Sigmoid colon (tissue), 7 donors: ENCODE measurements around the gene TMEM222. TPM values are rescaled to one million over a fixed set of nuclear protein-coding genes. Genes with fewer than 3 reads are reported as not detected.

Experiments used
- DNase-seq: peaks from one replicate; pipeline ENCODE4 v3.0.0-alpha.2; 2019
- H3K27ac ChIP-seq, 4 donors: fragments of 200-600 bp; sonication (generic); one replicate each; pipeline ENCODE4 v1.5.1; 2016 to 2019; ENCODE audit warnings: mild to moderate bottlenecking in 1 of 4
- H3K27me3 ChIP-seq, 3 donors: fragments of 200-600 bp; sonication (generic); one replicate each; pipeline ENCODE4 v1.5.1; 2019; ENCODE audit warnings: mild to moderate bottlenecking in 1 of 3
- H3K36me3 ChIP-seq, 4 donors: fragments of 200-600 bp; sonication (generic); one replicate each; pipeline ENCODE4 v1.5.1; 2016 to 2019
- H3K4me1 ChIP-seq, 4 donors: fragments of 200-600 bp; sonication (generic); one replicate each; pipeline ENCODE4 v1.5.1; 2017 to 2019
- H3K4me3 ChIP-seq, 4 donors: fragments of 200-600 bp; sonication (generic); one replicate each; pipeline ENCODE4 v1.5.1; 2017 to 2019; ENCODE audit warnings: mild to moderate bottlenecking in 2 of 4, moderate library complexity in 1 of 4
- H3K9me3 ChIP-seq, 4 donors: fragments of 200-600 bp in 3 of 4; sonication (generic) in 3 of 4; one replicate each; pipeline versions ENCODE4 v1.5.1 to v1.6.1; 2013 to 2019
- EP300 ChIP-seq, 4 donors: sonication (generic); formaldehyde crosslinking; IDR thresholded peaks; one replicate each; pipeline ENCODE4 v1.6.1; 2017; ENCODE audit warnings: antibody characterized with exemption in 4 of 4
- POLR2A ChIP-seq, 2 donors: fragments of 450-650 bp; IDR thresholded peaks; one replicate each; pipeline ENCODE4 v1.6.1; 2016; ENCODE audit warnings: antibody characterized with exemption in 2 of 2, mild to moderate bottlenecking in 2 of 2, moderate library complexity in 2 of 2
- POLR2AphosphoS5 ChIP-seq, 4 donors: sonication (generic); formaldehyde crosslinking; IDR thresholded peaks; one replicate each; pipeline ENCODE4 v1.6.1; 2017; ENCODE audit warnings: antibody characterized with exemption in 4 of 4
- WGBS, 2 donors: extraction: QIAGEN DNeasy Blood & Tissue Kit; methylation state at CpG; one replicate each; pipeline ENCODE4 v1.1.7; 2013; 5-methylcytosine and 5-hydroxymethylcytosine counted together
- intact Hi-C: fragments of 100-400 bp; cut with DNase I; formaldehyde crosslinking; loops from one replicate; pipeline ENCODE4 v1.15.1; 2023
- polyA plus RNA-seq, 3 donors: library from polyadenylated mRNA; stranded (reverse); fragments of 200-250 nt; gene quantifications; one replicate each; pipeline ENCODE4 v1.2.3, GENCODE V29; 2013
- total RNA-seq, 4 donors: library from RNA; depleted of rRNA; stranded (reverse); fragments of >200 nt; gene quantifications; one replicate each; pipeline ENCODE4 v1.1.0, GENCODE V29; 2016
- TF ChIP-seq, protein P1 (sequence below), 4 experiments: fragments of 450-650 bp in 3 of 4; fragments of 200-600 bp in 1 of 4; IDR thresholded peaks; one replicate each; pipeline ENCODE4 v1.5.1; 2016 to 2019; ENCODE audit warnings: antibody characterized with exemption in 4 of 4, mild to moderate bottlenecking in 3 of 4, moderate library complexity in 2 of 4
- donor health status: healthy with polysubstance abuse.
- donor health status: Bipolar disorder and iron deficiency.
- donor health status: healthy.

Gene TMEM222
- total and polyA plus RNA-seq, 7 donors, result 15.7 to 46.9 (median 19.7) TPM

DNA sequence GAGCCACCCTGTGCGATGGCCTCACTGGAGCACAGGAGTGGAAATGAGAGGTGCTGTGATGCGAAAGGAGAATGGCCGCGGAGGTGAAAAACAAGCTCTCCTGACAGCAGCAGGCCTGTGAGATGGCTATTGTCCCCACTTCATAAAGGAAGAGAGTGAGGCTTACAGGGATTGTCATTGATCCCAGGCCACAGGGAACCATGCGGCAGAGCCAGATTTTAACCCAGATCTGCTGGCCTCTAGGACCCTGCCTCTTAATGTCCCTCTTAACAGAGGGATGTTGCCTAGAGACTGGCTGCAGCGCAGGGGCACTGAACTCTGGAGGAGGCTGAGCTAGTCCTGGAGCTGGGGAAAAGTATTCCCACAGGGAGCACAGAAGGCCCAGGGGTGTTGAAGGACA is 16.8 kb downstream of the TMEM222 start:
- 95 to 98% methylated on average over 6 of the region's 6 CpGs for WGBS, 2 donors
- Histone ChIP-seq H3K4me3 (no peak overlapping the region), H3K27me3 (no peaks in the 10 kb centered on the region), H3K4me1 (no peaks in the 10 kb centered on the region), H3K27ac (no peak overlapping the region), H3K36me3 (peaks cover 7 to 46% (median 21%) of the 10 kb centered on the region in 4 donors), H3K9me3 (no peaks in the 10 kb centered on the region)
- no peak for TF ChIP-seq POLR2A (IDR thresholded peaks at IDR 0.05)
- TF ChIP-seq POLR2AphosphoS5 (IDR thresholded peaks at IDR 0.05), result no peak
- TF ChIP-seq, protein P1, sequence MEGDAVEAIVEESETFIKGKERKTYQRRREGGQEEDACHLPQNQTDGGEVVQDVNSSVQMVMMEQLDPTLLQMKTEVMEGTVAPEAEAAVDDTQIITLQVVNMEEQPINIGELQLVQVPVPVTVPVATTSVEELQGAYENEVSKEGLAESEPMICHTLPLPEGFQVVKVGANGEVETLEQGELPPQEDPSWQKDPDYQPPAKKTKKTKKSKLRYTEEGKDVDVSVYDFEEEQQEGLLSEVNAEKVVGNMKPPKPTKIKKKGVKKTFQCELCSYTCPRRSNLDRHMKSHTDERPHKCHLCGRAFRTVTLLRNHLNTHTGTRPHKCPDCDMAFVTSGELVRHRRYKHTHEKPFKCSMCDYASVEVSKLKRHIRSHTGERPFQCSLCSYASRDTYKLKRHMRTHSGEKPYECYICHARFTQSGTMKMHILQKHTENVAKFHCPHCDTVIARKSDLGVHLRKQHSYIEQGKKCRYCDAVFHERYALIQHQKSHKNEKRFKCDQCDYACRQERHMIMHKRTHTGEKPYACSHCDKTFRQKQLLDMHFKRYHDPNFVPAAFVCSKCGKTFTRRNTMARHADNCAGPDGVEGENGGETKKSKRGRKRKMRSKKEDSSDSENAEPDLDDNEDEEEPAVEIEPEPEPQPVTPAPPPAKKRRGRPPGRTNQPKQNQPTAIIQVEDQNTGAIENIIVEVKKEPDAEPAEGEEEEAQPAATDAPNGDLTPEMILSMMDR (IDR thresholded peaks at IDR 0.05), result no peak
- TF ChIP-seq EP300 (IDR thresholded peaks at IDR 0.05), result no peak
- intact Hi-C loops, result loop anchor here (10.0 kb wide), 1 partner anchor 56 kb away; the partner anchor contains the start of gene GPR3
- DNase-seq, result no peak

DNA sequence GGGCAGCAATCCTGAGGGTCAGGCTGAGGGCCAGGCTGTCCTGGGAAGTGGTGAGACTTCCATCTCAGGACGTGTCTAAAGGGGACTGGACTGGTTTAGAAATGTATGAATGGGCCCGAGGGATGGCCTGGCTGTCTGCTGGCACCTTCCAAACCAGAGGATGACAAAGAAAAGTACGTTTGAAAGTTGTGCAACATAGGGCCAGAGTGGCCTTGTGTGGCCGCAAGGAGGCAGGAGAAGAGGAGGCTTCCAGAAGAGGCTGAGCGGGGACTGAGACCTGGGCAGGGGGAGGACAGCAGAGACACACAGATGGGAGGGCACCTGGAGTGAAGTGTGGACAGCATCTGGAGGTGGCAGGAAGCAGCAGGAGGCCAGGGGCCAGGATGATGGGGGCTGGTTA is 17.2 kb downstream of the TMEM222 start:
- no peaks in the 10 kb centered on the region for H3K27me3 ChIP-seq
- TF ChIP-seq EP300 (IDR thresholded peaks at IDR 0.05) (no peak), POLR2AphosphoS5 (IDR thresholded peaks at IDR 0.05) (no peak), POLR2A (IDR thresholded peaks at IDR 0.05) (no peak)
- TF ChIP-seq, protein P1 (IDR thresholded peaks at IDR 0.05), result no peak
- no peak for DNase-seq
- peaks cover 7 to 41% (median 18%) of the 10 kb centered on the region in 4 donors for H3K36me3 ChIP-seq
- H3K9me3 ChIP-seq, result no peaks in the 10 kb centered on the region
- H3K4me1 ChIP-seq, result no peaks in the 10 kb centered on the region
- 70 to 76% methylated on average over 5 of the region's 5 CpGs for WGBS, 2 donors
- intact Hi-C loops, result loop anchor here (10.0 kb wide), 1 partner anchor 56 kb away; the partner anchor contains the start of gene GPR3
- no peak overlapping the region for H3K27ac ChIP-seq
- H3K4me3 ChIP-seq, result no peak overlapping the region

DNA sequence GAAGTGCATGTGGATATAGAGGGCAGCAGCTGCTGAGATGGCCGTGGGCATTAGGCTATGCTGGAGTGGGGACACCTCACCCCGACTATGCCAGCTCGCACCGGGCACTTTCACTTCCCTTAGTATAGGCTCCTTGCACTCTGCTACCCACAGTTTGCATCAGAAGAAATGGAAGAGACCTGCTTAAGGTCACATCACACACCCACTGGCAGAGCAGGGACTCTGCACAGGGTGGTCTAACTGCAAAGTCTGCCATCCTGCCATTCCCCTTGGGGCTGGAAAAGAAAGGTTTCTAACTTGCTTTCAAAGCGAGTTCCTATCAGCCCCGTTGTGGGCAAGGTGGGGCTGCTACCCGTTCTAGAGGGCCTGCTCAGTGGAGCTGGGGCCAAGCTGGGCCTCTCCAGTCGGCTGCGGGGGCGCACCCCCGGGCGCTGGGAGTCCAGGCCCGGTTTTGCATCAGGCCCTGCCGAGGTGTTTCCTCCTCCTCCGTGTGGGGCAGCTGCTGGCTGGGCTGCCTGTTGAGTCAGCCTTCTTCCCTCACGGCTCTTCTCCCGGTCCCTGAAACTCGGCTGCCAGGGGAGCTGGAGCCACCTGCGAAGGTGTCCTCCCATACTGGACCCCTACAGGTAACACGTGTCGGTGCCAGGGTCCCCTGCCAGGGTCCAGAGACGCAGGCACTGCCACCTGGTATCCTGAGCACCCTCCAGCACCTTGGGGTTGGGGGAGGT is 19.7 kb downstream of the TMEM222 start, which contains the start of gene SYTL1:
SYTL1 (plus strand) TSS at position 498 of the 728 bp plus-strand sequence. CDS start 3,313 bp downstream, outside the sequence.
- Histone ChIP-seq H3K27me3 (peaks cover 0 to under 1% (median 0%) of the 10 kb centered on the region in 3 donors), H3K36me3 (peaks cover 0 to 16% (median 2%) of the 10 kb centered on the region in 4 donors), H3K4me1 (no peaks in the 10 kb centered on the region), H3K27ac (no peak within 1 kb of the TSS), H3K4me3 (no peak within 1 kb of the TSS), H3K9me3 (no peaks in the 10 kb centered on the region)
- intact Hi-C loops, result no loop called here
- 14 to 15% methylated on average over 22 of the region's 22 CpGs for WGBS, 2 donors
- no peak for DNase-seq
- TF ChIP-seq POLR2AphosphoS5 (IDR thresholded peaks at IDR 0.05) (no peak), EP300 (IDR thresholded peaks at IDR 0.05) (no peak), POLR2A (IDR thresholded peaks at IDR 0.05) (no peak)
- TF ChIP-seq, protein P1 (IDR thresholded peaks at IDR 0.05), result no peak

DNA sequence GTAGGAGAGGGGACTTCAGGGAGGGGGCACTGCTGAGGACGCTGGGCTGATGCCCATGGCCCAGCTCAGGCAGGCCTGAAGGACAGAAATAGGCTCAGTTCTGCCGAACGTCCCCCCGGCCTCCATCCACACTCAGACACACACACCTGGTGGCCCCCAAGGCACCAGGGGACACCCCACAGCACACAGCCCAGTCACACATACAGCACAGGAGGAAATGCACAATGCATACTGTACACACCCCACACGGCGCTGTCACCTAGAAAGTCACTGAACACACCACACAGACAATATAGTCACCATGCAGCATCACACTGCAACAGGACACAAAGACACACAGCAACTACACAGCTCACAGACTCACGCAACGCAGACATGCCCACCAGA is 20.4 kb downstream of the TMEM222 start:
- no peaks in the 10 kb centered on the region for H3K4me1 ChIP-seq
- WGBS, 2 donors, result 41 to 55% methylated on average over 8 of the region's 8 CpGs
- H3K4me3 ChIP-seq, result no peak overlapping the region
- intact Hi-C loops, result no loop called here
- no peak overlapping the region for H3K27ac ChIP-seq
- no peak for DNase-seq
- no peaks in the 10 kb centered on the region for H3K9me3 ChIP-seq
- H3K36me3 ChIP-seq, result peaks cover 0 to 11% (median 0%) of the 10 kb centered on the region in 4 donors
- TF ChIP-seq, protein P1 (IDR thresholded peaks at IDR 0.05), result no peak
- TF ChIP-seq POLR2AphosphoS5 (IDR thresholded peaks at IDR 0.05), result no peak
- no peak for TF ChIP-seq EP300 (IDR thresholded peaks at IDR 0.05)
- TF ChIP-seq POLR2A (IDR thresholded peaks at IDR 0.05), result no peak
- peaks cover 0 to 7% (median under 1%) of the 10 kb centered on the region in 3 donors for H3K27me3 ChIP-seq
